HUES6 (cell line): Measurements from ENCODE around the gene SELPLG.
"Not testable (repeated sequence)": the region's sequence is repeated elsewhere in the genome, so short reads cannot be mapped to it uniquely, and the experiment has no call there.

Experiments used
- H3K27ac ChIP-seq: 2 replicates; pipeline ENCODE4 v1.7.0; 2013; ENCODE audit warnings: low read depth, mild to moderate bottlenecking, low read length, inconsistent platforms
- H3K27me3 ChIP-seq: 2 replicates; pipeline ENCODE4 v1.6.1; 2013; ENCODE audit warnings: low read length; ENCODE audit not compliant: control insufficient read depth, insufficient read depth
- H3K36me3 ChIP-seq: 2 replicates; pipeline ENCODE4 v1.6.1; 2013; ENCODE audit warnings: low read length; ENCODE audit not compliant: control insufficient read depth, insufficient read depth
- H3K4me1 ChIP-seq: 2 replicates; pipeline ENCODE4 v1.6.1; 2013; ENCODE audit warnings: low read length; ENCODE audit not compliant: control insufficient read depth, insufficient read depth
- H3K4me3 ChIP-seq: 2 replicates; pipeline ENCODE4 v1.5.1; 2013; ENCODE audit warnings: low read depth, low read length
- H3K9ac ChIP-seq: one replicate; pipeline ENCODE4 v1.6.1; 2013; ENCODE audit warnings: mild to moderate bottlenecking, low read length
- H3K9me3 ChIP-seq: 2 replicates; pipeline ENCODE4 v1.6.1; 2013; ENCODE audit warnings: low read depth, low read length; ENCODE audit not compliant: control insufficient read depth, insufficient read depth

SELPLG gene

DNA sequence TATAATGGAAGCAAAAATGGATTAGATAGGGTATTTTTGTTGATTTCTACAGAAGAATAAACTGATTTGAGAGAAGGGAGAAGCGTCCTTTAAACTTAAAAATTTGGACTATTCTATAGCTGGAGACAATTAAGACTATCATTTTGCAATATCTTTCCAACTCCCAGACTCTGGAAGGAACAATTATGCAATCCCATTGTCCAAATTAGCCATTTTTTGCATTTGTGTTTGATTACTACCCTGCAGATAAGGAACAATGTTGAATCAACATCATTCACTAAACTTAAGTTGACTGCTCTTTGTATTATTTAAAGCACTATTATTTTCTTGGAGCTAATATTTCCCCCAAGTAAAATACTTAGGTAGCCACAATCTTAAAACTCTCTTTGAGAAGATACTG is 34.8 kb upstream of the SELPLG start:
- Histone ChIP-seq H3K9me3 (no peaks in the 10 kb centered on the region), H3K27me3 (no peaks in the 10 kb centered on the region), H3K36me3 (peaks cover 6% of the 10 kb centered on the region; the same call in 1 of the 2 replicates), H3K27ac (no peak overlapping the region), H3K4me1 (peaks cover 30% of the 10 kb centered on the region), H3K4me3 (no peak overlapping the region), H3K9ac (no peak overlapping the region)

- Histone ChIP-seq H3K4me3 (no peak overlapping the region), H3K9me3 (no peaks in the 10 kb centered on the region), H3K27ac (no peak overlapping the region), H3K27me3 (no peaks in the 10 kb centered on the region), H3K36me3 (peaks cover 8% of the 10 kb centered on the region; the same call in 1 of the 2 replicates), H3K4me1 (peaks cover 30% of the 10 kb centered on the region), H3K9ac (no peak overlapping the region)
Observed at GRCh38 chr12:108668063-108668462, 34.4 kb upstream of the SELPLG start.

GRCh38 chr12:108667349-108667748 is 33.7 kb upstream of the SELPLG start:
- Histone ChIP-seq H3K27ac (no peak overlapping the region), H3K9ac (no peak overlapping the region), H3K36me3 (peaks cover 3% of the 10 kb centered on the region; the same call in 1 of the 2 replicates), H3K9me3 (no peaks in the 10 kb centered on the region), H3K4me3 (no peak overlapping the region), H3K4me1 (peaks cover 30% of the 10 kb centered on the region), H3K27me3 (no peaks in the 10 kb centered on the region)

- Histone ChIP-seq H3K9me3 (no peaks in the 10 kb centered on the region), H3K4me3 (no peak overlapping the region), H3K27me3 (no peaks in the 10 kb centered on the region), H3K4me1 (peaks cover 30% of the 10 kb centered on the region), H3K36me3 (peaks cover 9% of the 10 kb centered on the region), H3K27ac (no peak overlapping the region), H3K9ac (no peak overlapping the region)
Observed at GRCh38 chr12:108666401-108666881, 32.7 kb upstream of the SELPLG start.

- Histone ChIP-seq H3K9ac (no peak overlapping the region), H3K27me3 (no peaks in the 10 kb centered on the region), H3K4me1 (peaks cover 30% of the 10 kb centered on the region), H3K9me3 (no peaks in the 10 kb centered on the region), H3K36me3 (peaks cover 9% of the 10 kb centered on the region), H3K4me3 (no peak overlapping the region), H3K27ac (no peak overlapping the region)
Observed at GRCh38 chr12:108665608-108666202, 32.0 kb upstream of the SELPLG start.

- peaks cover 14% of the 10 kb centered on the region for H3K36me3 ChIP-seq
- peaks cover 24% of the 10 kb centered on the region for H3K4me1 ChIP-seq
- no peak overlapping the region for H3K27ac ChIP-seq
- no peaks in the 10 kb centered on the region for H3K9me3 ChIP-seq
- no peak overlapping the region for H3K9ac ChIP-seq
- no peaks in the 10 kb centered on the region for H3K27me3 ChIP-seq
- no peak overlapping the region for H3K4me3 ChIP-seq
Observed at GRCh38 chr12:108664338-108665258, 30.9 kb upstream of the SELPLG start.

GRCh38 chr12:108663324-108664015 is 29.8 kb upstream of the SELPLG start:
- peaks cover 24% of the 10 kb centered on the region for H3K4me1 ChIP-seq
- no peak overlapping the region for H3K27ac ChIP-seq
- no peaks in the 10 kb centered on the region for H3K9me3 ChIP-seq
- H3K36me3 ChIP-seq = peaks cover 23% of the 10 kb centered on the region
- no peaks in the 10 kb centered on the region for H3K27me3 ChIP-seq
- H3K4me3 ChIP-seq = no peak overlapping the region
- H3K9ac ChIP-seq = no peak overlapping the region

DNA sequence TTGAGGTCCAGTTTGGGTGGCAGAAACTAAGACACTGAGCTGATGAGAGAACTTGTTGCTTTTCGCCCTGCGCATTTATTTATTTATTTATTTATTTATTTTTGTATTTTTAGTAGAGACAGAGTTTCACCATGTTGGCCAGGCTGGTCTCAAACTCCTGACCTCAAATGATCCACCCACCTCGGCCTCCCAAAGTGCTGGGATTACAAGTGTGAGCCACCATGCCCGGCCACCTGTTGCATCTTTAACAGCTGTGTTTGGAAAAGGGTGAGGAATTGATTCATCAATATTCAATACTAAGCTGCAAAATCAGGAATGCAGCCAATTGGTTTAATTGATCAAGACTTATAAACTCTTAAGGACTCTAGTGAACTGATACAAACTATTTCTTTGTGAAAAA is 24.4 kb upstream of the SELPLG start:
- H3K4me3 ChIP-seq, H3K9me3 ChIP-seq, H3K27ac ChIP-seq, H3K9ac ChIP-seq, H3K4me1 ChIP-seq, H3K27me3 ChIP-seq: not testable (repeated sequence)
- peaks cover 35% of the 10 kb centered on the region for H3K36me3 ChIP-seq

DNA sequence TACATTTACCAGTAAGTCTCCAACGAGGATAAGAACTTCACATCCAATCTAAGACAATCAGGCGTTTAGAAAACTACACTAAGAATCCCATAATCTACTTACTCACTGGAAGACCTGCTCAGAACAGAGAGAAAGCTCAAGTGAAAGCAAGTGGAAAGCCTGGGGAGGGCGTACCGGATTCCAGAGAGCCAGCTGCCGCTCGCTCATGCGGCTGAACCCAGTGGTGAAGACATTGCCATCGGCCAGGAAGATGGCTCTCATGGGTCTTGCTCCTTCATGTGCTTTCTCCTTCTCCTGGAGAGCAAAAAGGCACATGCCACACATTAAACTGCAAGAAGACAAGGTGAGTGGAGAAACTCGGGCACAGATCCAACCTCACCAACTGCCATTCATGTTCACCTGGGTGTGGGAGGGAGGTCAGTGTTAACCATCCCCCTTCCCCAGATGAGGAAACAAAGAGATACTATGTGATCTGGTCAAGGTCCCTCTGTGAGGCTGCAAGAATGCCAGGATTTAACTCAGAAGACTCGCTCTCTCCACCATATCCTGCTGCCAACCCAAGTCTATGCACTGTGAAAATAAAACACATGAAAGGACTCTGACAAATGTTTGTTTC is 23.5 kb upstream of the SELPLG start:
- Histone ChIP-seq H3K27ac (no peak overlapping the region), H3K4me1 (peaks cover 16% of the 10 kb centered on the region), H3K36me3 (peaks cover 41% of the 10 kb centered on the region), H3K27me3 (no peaks in the 10 kb centered on the region), H3K9me3 (peaks cover 2% of the 10 kb centered on the region; the same call in 1 of the 2 replicates), H3K9ac (no peak overlapping the region), H3K4me3 (no peak overlapping the region)

DNA sequence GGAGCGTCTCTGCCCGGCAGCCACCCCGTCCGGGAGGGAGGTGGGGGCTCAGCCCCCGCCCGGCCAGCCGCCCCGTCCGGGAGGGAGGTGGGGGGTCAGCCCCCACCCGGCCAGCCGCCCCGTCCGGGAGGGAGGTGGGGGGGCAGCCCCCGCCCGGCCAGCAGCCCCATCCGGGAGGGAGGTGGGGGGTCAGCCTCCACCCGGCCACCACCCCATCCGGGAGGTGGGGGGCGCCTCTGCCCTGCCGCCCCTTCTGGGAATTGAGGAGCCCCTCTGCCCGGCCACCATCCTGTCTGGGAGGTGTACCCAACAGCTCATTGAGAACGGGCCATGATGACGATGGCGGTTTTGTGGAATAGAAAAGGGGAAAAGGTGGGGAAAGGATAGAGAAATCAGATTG is 22.6 kb upstream of the SELPLG start:
- H3K27ac ChIP-seq, H3K9me3 ChIP-seq, H3K27me3 ChIP-seq, H3K9ac ChIP-seq, H3K4me3 ChIP-seq: not testable (repeated sequence)
- Histone ChIP-seq H3K36me3 (peaks cover 44% of the 10 kb centered on the region), H3K4me1 (peaks cover 16% of the 10 kb centered on the region)
